Endothelial cell of umbilical vein (primary cell): ENCODE results near the gene MAP7D3. TPM values are rescaled to one million over a fixed set of nuclear protein-coding genes. Genes with fewer than 3 reads are reported as not detected.
A peak's percentile ranks its signal among the peaks of the same experiment; 100 is the strongest.

ENCODE experiments used
- BruUV-seq: library from RNA; stranded (reverse); fragments of 400-500 nt; replicated peaks from 2 replicates; lab custom pipeline; 2021; lab: Mats Ljungman, UMichigan
- CTCF ChIA-PET: fragments of 300-600, 350-600 bp; sonication (Branson Sonifier 250); formaldehyde crosslinking; loops from one replicate; lab custom pipeline; 2021; ENCODE audit warnings: antibody characterized with exemption, inconsistent platforms; lab: Charles Lee
- POLR2A ChIA-PET: fragments of 300-600, 350-600 bp; sonication (Branson Sonifier 250); formaldehyde crosslinking; loops from one replicate; lab custom pipeline; 2021; ENCODE audit warnings: antibody characterized with exemption, inconsistent platforms; lab: Charles Lee
- DNase-seq: peaks from one replicate; pipeline ENCODE4 v3.0.0-alpha.2; 2011; ENCODE audit warnings: low read depth, low spot score
- FAIRE-seq: peaks from 2 replicates; lab custom pipeline; 2011; peaks lifted over from hg19 to GRCh38; lab: Jason Lieb, UNC
- H2AFZ ChIP-seq: 2 replicates; pipeline ENCODE4 v1.6.0; 2012; ENCODE audit warnings: low read depth, low read length, control low read depth, inconsistent platforms
- H3K27ac ChIP-seq: 2 replicates; pipeline ENCODE4 v1.5.1; 2011; ENCODE audit warnings: low read depth, mild to moderate bottlenecking, control low read depth, low read length, moderate library complexity; ENCODE audit not compliant: insufficient read depth
- H3K27me3 ChIP-seq, 2 experiments: 2 replicates each; pipeline versions ENCODE4 v1.6.0 to v1.6.1; 2011; ENCODE audit warnings: low read length in 2 of 2, mixed read lengths in 1 of 2; ENCODE audit not compliant: control insufficient read depth in 2 of 2, insufficient read depth in 2 of 2
- H3K36me3 ChIP-seq, 2 experiments: 2 replicates in 1 of 2; 3 replicates in 1 of 2; pipeline ENCODE4 v1.5.1; 2011; ENCODE audit warnings: low read length in 2 of 2, mild to moderate bottlenecking in 1 of 2, moderate library complexity in 1 of 2; ENCODE audit not compliant: control insufficient read depth in 2 of 2, insufficient read depth in 2 of 2; ENCODE audit errors: extremely low read depth in 1 of 2
- H3K4me1 ChIP-seq: 3 replicates; pipeline ENCODE4 v1.5.1; 2011; ENCODE audit warnings: mild to moderate bottlenecking, low read length; ENCODE audit not compliant: control insufficient read depth, insufficient read depth; ENCODE audit errors: extremely low read depth
- H3K4me2 ChIP-seq: 2 replicates; pipeline ENCODE4 v1.6.1; 2011; ENCODE audit warnings: low read length, control low read depth, mixed read lengths; ENCODE audit not compliant: insufficient read depth
- H3K4me3 ChIP-seq, 3 experiments: fragments of 200-600 bp in 1 of 3; sonication (generic), shearing (Covaris generic) in 1 of 3; replicated peaks in 1 of 3; 2 replicates each; pipeline ENCODE4 v1.5.1; 2011 to 2016; ENCODE audit warnings: control low read depth in 3 of 3, low read length in 3 of 3, mild to moderate bottlenecking in 2 of 3, inconsistent platforms in 1 of 3, low read depth in 1 of 3, moderate library complexity in 1 of 3; ENCODE audit not compliant: insufficient read depth in 1 of 3
- H3K79me2 ChIP-seq: 2 replicates; pipeline ENCODE4 v1.6.0; 2012; ENCODE audit warnings: low read length, inconsistent platforms; ENCODE audit not compliant: control insufficient read depth, insufficient read depth
- H3K9ac ChIP-seq: replicated peaks from 2 replicates; pipeline ENCODE3; 2011; ENCODE audit warnings: low read length, control low read depth; ENCODE audit not compliant: insufficient read depth; ENCODE audit errors: extremely low read depth
- H3K9me1 ChIP-seq: replicated peaks from 3 replicates; pipeline ENCODE4 v1.6.0; 2011; ENCODE audit warnings: mild to moderate bottlenecking, low read length; ENCODE audit not compliant: control insufficient read depth, insufficient read depth; ENCODE audit errors: extremely low read depth
- H3K9me3 ChIP-seq: replicated peaks from 2 replicates; pipeline ENCODE4 v1.5.1; 2012; ENCODE audit warnings: low read length, inconsistent platforms; ENCODE audit not compliant: control insufficient read depth, insufficient read depth
- H4K20me1 ChIP-seq: replicated peaks from 2 replicates; pipeline ENCODE3; 2011; ENCODE audit warnings: mild to moderate bottlenecking, low read length; ENCODE audit not compliant: control insufficient read depth, insufficient read depth; ENCODE audit errors: extremely low read depth
- CTCF ChIP-seq, 2 donors: IDR thresholded peaks; 1 replicate in 1 of 2; 2 replicates in 1 of 2; pipeline ENCODE4 v1.5.1; 2011; ENCODE audit warnings: low read length in 2 of 2, mild to moderate bottlenecking in 2 of 2, moderate library complexity in 2 of 2, control low read depth in 1 of 2, inconsistent platforms in 1 of 2, low read depth in 1 of 2; ENCODE audit not compliant: insufficient read depth in 1 of 2; ENCODE audit errors: extremely low read depth in 1 of 2
- FOS ChIP-seq: IDR thresholded peaks from 2 replicates; pipeline ENCODE4 v1.6.1; 2011; ENCODE audit warnings: mild to moderate bottlenecking, low read length, moderate library complexity, borderline replicate concordance; ENCODE audit not compliant: insufficient read depth
- GATA2 ChIP-seq: IDR thresholded peaks from 2 replicates; pipeline ENCODE4 v1.7.0; 2011; ENCODE audit warnings: low read depth, mild to moderate bottlenecking, moderate library complexity, mixed read lengths, low read length; ENCODE audit not compliant: insufficient read length, insufficient read depth
- JUN ChIP-seq: IDR thresholded peaks from 2 replicates; pipeline ENCODE4 v1.6.1; 2011; ENCODE audit warnings: borderline replicate concordance, low read depth; ENCODE audit not compliant: insufficient read length, insufficient read depth
- POLR2AphosphoS5 ChIP-seq: IDR thresholded peaks from 2 replicates; pipeline ENCODE4 v1.6.1; 2012; ENCODE audit warnings: low read depth, mild to moderate bottlenecking, control low read depth, low read length, moderate library complexity; ENCODE audit not compliant: insufficient read depth
- dilution Hi-C: fragments of 300-500 bp; cut with MboI; formaldehyde crosslinking; loops from one replicate; pipeline ENCODE4 v1.15.0; 2019; ENCODE audit warnings: low sequenced_read_pairs; ENCODE audit not compliant: extremely low pct_ligation_motif_present
- intact Hi-C: fragments of 100-400 bp; cut with micrococcal nuclease; formaldehyde crosslinking; loops from one replicate; pipeline ENCODE4 v1.10.0; 2022
- polyA plus RNA-seq, 4 experiments: library from polyadenylated mRNA; depleted of rRNA in 3 of 4; stranded (reverse) in 3 of 4; unstranded in 1 of 4; fragments of >200 nt; gene quantifications; 2 replicates each; pipeline versions ENCODE4 v1.2.1 to v1.2.3, GENCODE V29; 2011 to 2012; ENCODE audit warnings: missing spikeins in 1 of 4
- total RNA-seq: library from RNA; stranded (reverse); gene quantifications from 2 replicates; pipeline ENCODE4 v1.2.3, GENCODE V29; 2021

MAP7D3 gene
- total and polyA plus RNA-seq, 2 donors (not counting 3 experiments of a cell fraction or from before 2014, with no cell fraction given) = 6.5 to 22.8 TPM

- POLR2A ChIA-PET = interaction anchor here (0.7 kb wide), 1 partner anchor 11 kb away, joined by 3 read pairs; no protein-coding TSS in a partner anchor
- dilution Hi-C loops = no loop called here
Observed at GRCh38 chrX:136185401-136186022, 65.7 kb downstream of the MAP7D3 start.

More at GRCh38 chrX:136185401-136186022, 65.7 kb downstream of the MAP7D3 start:
- H3K9me3 ChIP-seq = no peaks in the 10 kb centered on the region
- H3K9ac ChIP-seq = peak overlapping the region; percentile 63
- peak; percentile 66 for DNase-seq
- no peak overlapping the region for H3K4me3 ChIP-seq
- H3K9me1 ChIP-seq = no peaks in the 10 kb centered on the region
- no peaks in the 10 kb centered on the region for H3K79me2 ChIP-seq
- no TSS peak for BruUV-seq
- no peak for TF ChIP-seq POLR2AphosphoS5
- peak; percentile 52 for TF ChIP-seq FOS
- no peak for TF ChIP-seq CTCF (IDR thresholded peaks at IDR 0.05; ENCODE audit: extremely low read depth in 1 of 2, insufficient read depth in 1 of 2, low read depth in 1 of 2, low read length in 2 of 2)
- TF ChIP-seq JUN = peak; percentile 14
- TF ChIP-seq GATA2 = no peak
- peak; percentile 77 for FAIRE-seq
- H4K20me1 ChIP-seq = no peaks in the 10 kb centered on the region
- H3K4me1 ChIP-seq = peaks cover 33% of the 10 kb centered on the region
- peak overlapping the region; percentile 72 for H3K27ac ChIP-seq
- no peaks in the 10 kb centered on the region for H3K27me3 ChIP-seq
- H3K36me3 ChIP-seq = no peaks in the 10 kb centered on the region
- no peak overlapping the region for H2AFZ ChIP-seq
- intact Hi-C loops = loop anchor here (2.0 kb wide), 1 partner anchor 15 kb away; no protein-coding TSS in a partner anchor
- CTCF ChIA-PET = interaction anchor here (1.2 to 1.6 kb wide), 2 partner anchors 20 to 24 kb away, joined by 5 read pairs; no protein-coding TSS in a partner anchor
- peak overlapping the region; percentile 61 for H3K4me2 ChIP-seq
